ENCODE data around the gene ABHD4. TPM values are rescaled to one million over a fixed set of nuclear protein-coding genes. Genes with fewer than 3 reads are reported as not detected.

The ABHD4 gene
- total and polyA plus RNA-seq, 2 donors (not counting 1 experiment from before 2014, with no cell fraction given) = 10.5 to 22.7 TPM

GRCh38 chr14:22549324-22549962 is 48.7 kb upstream of the ABHD4 start:
- Histone ChIP-seq H3K9me3 (ENCODE audit: control extremely low read depth in 1 of 3, control insufficient read depth in 2 of 3, insufficient read depth in 1 of 3, low read length in 2 of 3) (no peaks in the 10 kb centered on the region), H3K36me3 (replicated peaks in 1 of 2; ENCODE audit: control extremely low read depth in 1 of 2, control insufficient read depth in 1 of 2, extremely low read depth in 1 of 2, insufficient read depth in 2 of 2, low read length in 1 of 2) (peaks cover 0 to 2% of the 10 kb centered on the region in 2 experiments), H3K9ac (ENCODE audit: low read length) (peak overlapping the region; percentile 18), H2AFZ (ENCODE audit: insufficient read depth, low read depth, low read length, poor library complexity, severe bottlenecking) (peak overlapping the region; percentile 50), H3K79me2 (ENCODE audit: control insufficient read depth, insufficient read depth, low read length) (no peaks in the 10 kb centered on the region), H3K27ac (ENCODE audit: low read length in 2 of 2) (peak overlapping the region; percentile 49 to 100), H3K27me3 (replicated peaks in 1 of 4; ENCODE audit: control extremely low read depth in 1 of 4, control insufficient read depth in 3 of 4, insufficient read depth in 4 of 4, low read length in 3 of 4) (no peaks in the 10 kb centered on the region), H3K4me3 (ENCODE audit: control extremely low read depth in 1 of 5, extremely low read depth in 1 of 5, insufficient read depth in 1 of 5, low read depth in 2 of 5, low read length in 4 of 5) (no peak overlapping the region), H3K4me1 (ENCODE audit: control insufficient read depth in 2 of 2, insufficient read depth in 2 of 2, low read length in 2 of 2) (peaks cover 32 to 54% of the 10 kb centered on the region in 2 donors), H3K4me2 (replicated peaks; ENCODE audit: low read depth, low read length, poor library complexity, severe bottlenecking) (peak overlapping the region; percentile 59), H4K20me1 (ENCODE audit: control insufficient read depth, insufficient read depth, low read length, poor library complexity, severe bottlenecking) (no peaks in the 10 kb centered on the region)
- Mint-ChIP-seq H3K4me1 (peaks cover 80% of the 10 kb centered on the region), H3K27ac (peak overlapping the region; percentile 93), H3K27me3 (no peaks in the 10 kb centered on the region), H3K4me3 (peak overlapping the region; percentile 69), H3K9me3 (ENCODE audit: insufficient read depth) (no peaks in the 10 kb centered on the region)
- CTCF ChIA-PET = interaction anchor here (0.9 to 8.5 kb wide), 11 partner anchors 8 to 159 kb away, joined by 3 to 323 read pairs (median 4); no protein-coding TSS in a partner anchor
- TF ChIP-seq EZH2 (IDR thresholded peaks at IDR 0.05; ENCODE audit: borderline replicate concordance, insufficient read depth, low read depth, low read length, poor library complexity, severe bottlenecking) (no peak), CTCF (IDR thresholded peaks at IDR 0.05) (no peak)
- POLR2A ChIA-PET = interaction anchor here (0.9 to 2.1 kb wide), 2 partner anchors 18 to 43 kb away, joined by 3 to 9 read pairs; no protein-coding TSS in a partner anchor
- WGBS (ENCODE audit: insufficient coverage) = 86% methylated on average over 6 of the region's 6 CpGs
- intact Hi-C loops (cut with micrococcal nuclease) = no loop called here
- ATAC-seq (ENCODE audit: low read depth) (no peak), DNase-seq (no peak)

All from B cell (primary cell).